Common myeloid progenitor, CD34-positive (primary cell): ENCODE results near the gene IGFBP7. TPM values are rescaled to one million over a fixed set of nuclear protein-coding genes. Genes with fewer than 3 reads are reported as not detected.
A peak's percentile ranks its signal among the peaks of the same experiment; 100 is the strongest.

Experiments
- CTCF ChIA-PET: fragments of 350-600 bp; sonication (Branson Sonifier 250); formaldehyde crosslinking; loops from one replicate; lab custom pipeline; 2021; ENCODE audit warnings: antibody characterized with exemption; lab: Charles Lee
- POLR2A ChIA-PET: fragments of 350-600 bp; sonication (Branson Sonifier 250); formaldehyde crosslinking; loops from one replicate; lab custom pipeline; 2021; ENCODE audit warnings: antibody characterized with exemption; lab: Charles Lee
- DNase-seq, 3 donors: peaks; one replicate each; pipeline versions ENCODE4 v3.0.0 to v3.0.0-alpha.2; 2013
- H3K27ac ChIP-seq, 2 experiments: 1 replicate in 1 of 2; 2 replicates in 1 of 2; pipeline ENCODE4 v1.7.0; 2013; ENCODE audit warnings: inconsistent platforms in 2 of 2, low read length in 2 of 2, mild to moderate bottlenecking in 2 of 2, low read depth in 1 of 2, moderate library complexity in 1 of 2; ENCODE audit not compliant: severe bottlenecking in 2 of 2, insufficient read depth in 1 of 2, poor library complexity in 1 of 2
- H3K27me3 ChIP-seq, 5 experiments: replicated peaks in 2 of 5; 1 replicate in 3 of 5; 2 replicates in 2 of 5; pipeline versions ENCODE4 v1.6.1 to v1.7.0; 2013; ENCODE audit warnings: low read length in 4 of 5, mild to moderate bottlenecking in 2 of 5, moderate library complexity in 2 of 5, inconsistent platforms in 1 of 5; ENCODE audit not compliant: insufficient read depth in 5 of 5, control insufficient read depth in 4 of 5
- H3K36me3 ChIP-seq, 4 experiments: 1 replicate in 2 of 4; 2 replicates in 2 of 4; pipeline versions ENCODE4 v1.6.1 to v1.7.0; 2013; ENCODE audit warnings: low read length in 3 of 4, control low read depth in 1 of 4, mild to moderate bottlenecking in 1 of 4; ENCODE audit not compliant: control insufficient read depth in 4 of 4, insufficient read depth in 4 of 4
- H3K4me1 ChIP-seq, 4 experiments: 1 replicate in 3 of 4; 2 replicates in 1 of 4; pipeline versions ENCODE4 v1.6.1 to v1.7.1; 2013; ENCODE audit warnings: low read length in 3 of 4, mild to moderate bottlenecking in 3 of 4, control low read depth in 1 of 4, inconsistent platforms in 1 of 4, moderate library complexity in 1 of 4; ENCODE audit not compliant: control insufficient read depth in 4 of 4, insufficient read depth in 4 of 4; ENCODE audit errors: control extremely low read depth in 1 of 4
- H3K4me3 ChIP-seq, 7 experiments: 1 replicate in 4 of 7; 2 replicates in 3 of 7; pipeline versions ENCODE4 v1.5.1 to v1.7.0; 2013; ENCODE audit warnings: mild to moderate bottlenecking in 7 of 7, low read length in 6 of 7, moderate library complexity in 6 of 7, inconsistent platforms in 2 of 7, low read depth in 2 of 7, control low read depth in 1 of 7; ENCODE audit not compliant: insufficient read depth in 4 of 7, control insufficient read depth in 1 of 7; ENCODE audit errors: extremely low read depth in 1 of 7
- H3K9me3 ChIP-seq, 5 experiments: 1 replicate in 4 of 5; 2 replicates in 1 of 5; pipeline versions ENCODE4 v1.6.1 to v1.7.1; 2013; ENCODE audit warnings: low read length in 4 of 5, mild to moderate bottlenecking in 2 of 5, inconsistent platforms in 1 of 5, low read depth in 1 of 5, moderate library complexity in 1 of 5; ENCODE audit not compliant: control insufficient read depth in 4 of 5, insufficient read depth in 2 of 5; ENCODE audit errors: control extremely low read depth in 1 of 5
- whole genome bisulfite sequencing: methylation state at CpG from one replicate; pipeline ENCODE4 v1.1.5; 2013; ENCODE audit not compliant: insufficient coverage; 5-methylcytosine and 5-hydroxymethylcytosine counted together
- polyA plus RNA-seq: library from polyadenylated mRNA; unstranded; fragments of 120-200 nt; gene quantifications from one replicate; pipeline ENCODE4 v1.2.1, GENCODE V29; 2013

Gene IGFBP7, protein sequence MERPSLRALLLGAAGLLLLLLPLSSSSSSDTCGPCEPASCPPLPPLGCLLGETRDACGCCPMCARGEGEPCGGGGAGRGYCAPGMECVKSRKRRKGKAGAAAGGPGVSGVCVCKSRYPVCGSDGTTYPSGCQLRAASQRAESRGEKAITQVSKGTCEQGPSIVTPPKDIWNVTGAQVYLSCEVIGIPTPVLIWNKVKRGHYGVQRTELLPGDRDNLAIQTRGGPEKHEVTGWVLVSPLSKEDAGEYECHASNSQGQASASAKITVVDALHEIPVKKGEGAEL
- 129 TPM for polyA plus RNA-seq

GRCh38 chr4:57109847-57110639 lies at the start of gene IGFBP7:
TSS of gene IGFBP7 (minus strand) at chr4:57110385. CDS start at chr4:57110351, 34 bp downstream.
- 0% methylated on average over 88 of the region's 101 CpGs for WGBS
- Histone ChIP-seq H3K9me3 (peaks cover 0 to 2% (median 0%) of the 10 kb centered on the region in 5 experiments), H3K27me3 (no peaks in the 10 kb centered on the region), H3K4me3 (peak within 1 kb of the TSS; percentile 58 to 93 (median 87)), H3K36me3 (peaks cover 0 to 15% (median 1%) of the 10 kb centered on the region in 4 experiments), H3K27ac (peak within 1 kb of the TSS; percentile 84 to 94), H3K4me1 (peaks cover 9 to 70% (median 59%) of the 10 kb centered on the region in 4 experiments)
- ChIA-PET POLR2A (interaction anchor here (0.9 kb wide), 1 partner anchor 29 kb away, joined by 8 read pairs; no protein-coding TSS in a partner anchor), CTCF (interaction anchor here (1.0 to 4.3 kb wide), 5 partner anchors 8 to 53 kb away, joined by 3 to 33 read pairs (median 3); no protein-coding TSS in a partner anchor)
- DNase-seq, result peak; percentile 62 to 80 (median 67)

- ChIA-PET POLR2A (no interaction called here), CTCF (interaction anchor here (8.8 kb wide), 1 partner anchor 125 kb away, joined by 76 read pairs; no protein-coding TSS in a partner anchor)
- DNase-seq, result no peak
- Histone ChIP-seq H3K4me1 (peaks cover 0 to 21% (median 7%) of the 10 kb centered on the region in 4 experiments), H3K36me3 (no peaks in the 10 kb centered on the region), H3K27ac (no peak overlapping the region), H3K9me3 (peaks cover 0 to 10% (median 0%) of the 10 kb centered on the region in 5 experiments), H3K4me3 (no peak overlapping the region), H3K27me3 (peaks cover 0 to 3% (median 2%) of the 10 kb centered on the region in 5 experiments)
- WGBS, result 100% methylated on average over 1 of the region's 1 CpG
Observed at GRCh38 chr4:57159866-57160265, 49.7 kb upstream of the IGFBP7 start.

GRCh38 chr4:57158762-57159161 lies 48.6 kb upstream of the IGFBP7 start:
- Histone ChIP-seq H3K36me3 (no peaks in the 10 kb centered on the region), H3K4me1 (peaks cover 0 to 25% (median 10%) of the 10 kb centered on the region in 4 experiments), H3K27ac (no peak overlapping the region), H3K27me3 (no peaks in the 10 kb centered on the region), H3K4me3 (no peak overlapping the region), H3K9me3 (peaks cover 0 to 10% (median 0%) of the 10 kb centered on the region in 5 experiments)
- no peak for DNase-seq
- CTCF ChIA-PET, result no interaction called here
- POLR2A ChIA-PET, result no interaction called here
- 100% methylated on average over 1 of the region's 1 CpG for WGBS

DNA sequence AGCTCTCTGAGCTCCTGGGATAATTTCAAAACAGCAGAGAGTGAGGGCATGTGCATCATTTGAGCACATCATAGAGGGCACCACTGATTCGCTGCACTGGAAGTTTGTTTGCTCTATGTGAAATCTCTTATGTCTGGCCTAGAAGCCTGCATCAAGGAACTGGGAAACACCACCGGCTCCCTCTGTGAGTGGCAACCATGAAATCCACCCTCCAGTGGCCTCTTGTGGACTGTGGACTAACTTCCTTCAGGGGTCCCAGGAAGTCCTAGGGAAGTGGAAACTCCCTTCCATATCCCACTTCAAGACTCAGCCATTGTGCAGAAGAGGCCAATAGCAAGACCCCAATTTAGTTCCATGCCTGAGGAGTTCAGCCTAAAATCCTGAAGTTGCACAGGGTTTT lies 48.0 kb upstream of the IGFBP7 start:
- H3K4me3 ChIP-seq, result no peak overlapping the region
- no peak overlapping the region for H3K27ac ChIP-seq
- WGBS, result 97% methylated on average over 2 of the region's 2 CpGs
- ChIA-PET POLR2A (no interaction called here), CTCF (no interaction called here)
- peaks cover 0 to 10% (median 0%) of the 10 kb centered on the region in 5 experiments for H3K9me3 ChIP-seq
- H3K27me3 ChIP-seq, result no peaks in the 10 kb centered on the region
- H3K36me3 ChIP-seq, result no peaks in the 10 kb centered on the region
- DNase-seq, result no peak
- H3K4me1 ChIP-seq, result peaks cover 0 to 24% (median 8%) of the 10 kb centered on the region in 4 experiments

DNA sequence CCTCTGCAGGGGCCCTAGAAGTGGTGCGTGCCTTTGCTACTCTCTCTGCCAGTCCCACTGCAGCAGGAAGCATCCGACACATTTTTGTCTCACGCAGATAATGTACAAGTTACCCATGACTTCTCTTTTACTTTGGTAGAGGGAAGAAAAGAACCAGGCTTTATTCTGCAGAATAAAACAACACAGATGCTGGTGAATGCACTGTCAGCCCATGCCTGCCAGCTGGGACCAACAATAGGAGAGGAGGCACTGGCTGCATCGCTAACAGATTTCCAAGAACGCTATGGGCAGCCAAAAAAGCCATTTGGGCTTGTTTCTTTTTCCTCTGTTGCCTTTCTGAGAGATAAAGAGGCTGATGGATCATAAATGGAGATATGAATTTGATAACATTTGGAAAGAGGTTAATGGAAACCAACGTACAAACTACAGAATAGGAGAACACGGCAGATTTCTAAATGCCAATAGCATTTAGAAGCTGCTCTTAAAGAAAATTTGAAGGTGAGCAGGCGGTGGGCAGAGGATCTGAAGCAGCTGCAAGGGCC lies 47.5 kb upstream of the IGFBP7 start:
- Histone ChIP-seq H3K27me3 (no peaks in the 10 kb centered on the region), H3K36me3 (no peaks in the 10 kb centered on the region), H3K4me1 (peaks cover 0 to 24% (median 8%) of the 10 kb centered on the region in 4 experiments), H3K4me3 (no peak overlapping the region), H3K9me3 (peaks cover 0 to 9% (median 0%) of the 10 kb centered on the region in 5 experiments), H3K27ac (no peak overlapping the region)
- ChIA-PET CTCF (interaction anchor here (1.2 kb wide), 1 partner anchor 13 kb away, joined by 4 read pairs; no protein-coding TSS in a partner anchor), POLR2A (no interaction called here)
- DNase-seq, result no peak
- 97% methylated on average over 7 of the region's 8 CpGs for WGBS

DNA sequence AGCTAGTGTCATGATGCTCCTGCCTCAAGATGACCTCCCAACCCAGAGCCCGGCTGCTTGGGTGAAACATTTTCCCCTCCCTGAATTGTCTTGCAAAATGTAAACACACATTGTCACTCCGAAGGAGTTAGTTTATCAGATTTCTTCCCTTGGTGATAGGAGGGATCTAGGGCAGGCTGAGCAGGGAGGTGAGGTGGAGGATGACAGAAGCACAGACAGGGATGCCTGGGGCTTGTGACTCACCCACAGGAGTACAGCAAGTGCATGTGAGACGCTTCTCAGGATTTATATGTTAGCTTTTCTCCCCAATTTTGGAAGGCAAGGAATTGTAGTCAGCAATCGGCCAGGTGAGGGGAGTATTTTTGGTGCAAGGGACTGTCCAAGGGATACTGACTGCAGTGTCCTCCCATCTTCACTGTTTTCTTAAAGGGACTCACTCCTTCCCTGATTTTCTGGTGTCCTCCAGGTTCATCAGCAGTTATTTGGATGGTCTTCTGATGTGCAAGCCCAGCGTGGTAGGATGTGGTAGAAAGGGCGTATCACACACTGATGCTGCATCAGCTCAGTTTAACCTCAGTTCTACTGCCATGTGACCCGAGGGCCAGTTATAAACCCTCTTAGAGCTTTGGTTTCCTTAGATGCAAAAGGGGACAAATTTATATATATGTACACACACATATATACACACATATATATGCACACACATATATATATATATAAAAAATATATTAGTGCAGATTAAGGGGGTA lies 46.2 kb upstream of the IGFBP7 start:
- DNase-seq, result no peak
- ChIA-PET CTCF (interaction anchor here (1.1 to 4.5 kb wide), 4 partner anchors 7 to 118 kb away, joined by 3 to 21 read pairs (median 4); no protein-coding TSS in a partner anchor), POLR2A (no interaction called here)
- WGBS, result 96% methylated on average over 4 of the region's 7 CpGs
- Histone ChIP-seq H3K4me3 (no peak overlapping the region), H3K27me3 (no peaks in the 10 kb centered on the region), H3K9me3 (peaks cover 0 to 5% (median 0%) of the 10 kb centered on the region in 5 experiments), H3K36me3 (no peaks in the 10 kb centered on the region), H3K27ac (no peak overlapping the region), H3K4me1 (peaks cover 0 to 24% (median 8%) of the 10 kb centered on the region in 4 experiments)
